Measurements from ENCODE around the gene GLE1.

The GLE1 gene

DNA sequence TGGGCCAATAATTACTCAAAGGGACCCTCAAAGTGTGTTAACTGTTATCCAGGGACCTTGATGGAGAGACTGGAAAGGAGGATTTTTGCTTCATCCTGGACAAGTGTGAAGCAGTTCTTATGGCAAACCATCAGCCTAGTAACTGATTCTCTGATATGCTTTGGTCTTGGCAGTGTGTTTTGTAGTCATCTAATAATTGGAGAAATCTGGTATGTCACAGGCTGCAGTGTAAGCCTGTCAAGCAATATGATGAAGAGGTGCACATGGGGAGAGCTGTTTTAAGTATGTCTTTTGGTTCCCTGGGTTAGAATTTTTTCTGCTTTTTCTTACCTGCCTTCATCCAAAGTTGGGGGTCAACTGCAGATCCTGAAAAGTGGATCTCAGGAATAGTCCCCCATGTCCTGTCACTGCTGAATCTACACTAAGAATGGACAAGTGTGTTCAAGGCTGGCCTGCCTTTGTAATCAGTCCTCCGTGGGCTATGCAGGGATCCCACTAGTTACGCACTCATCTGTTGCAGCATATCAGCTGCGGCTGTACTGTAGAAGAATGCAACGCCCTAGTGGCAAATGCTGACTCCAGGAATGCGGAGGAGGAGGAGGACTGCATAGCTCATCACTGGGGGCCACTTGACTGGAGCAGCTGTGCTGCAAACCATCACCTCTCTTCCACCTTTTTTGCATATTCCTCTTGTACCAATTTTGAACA lies 49.8 kb downstream of the GLE1 start (continued):
- TF ChIP-seq, protein P1, sequence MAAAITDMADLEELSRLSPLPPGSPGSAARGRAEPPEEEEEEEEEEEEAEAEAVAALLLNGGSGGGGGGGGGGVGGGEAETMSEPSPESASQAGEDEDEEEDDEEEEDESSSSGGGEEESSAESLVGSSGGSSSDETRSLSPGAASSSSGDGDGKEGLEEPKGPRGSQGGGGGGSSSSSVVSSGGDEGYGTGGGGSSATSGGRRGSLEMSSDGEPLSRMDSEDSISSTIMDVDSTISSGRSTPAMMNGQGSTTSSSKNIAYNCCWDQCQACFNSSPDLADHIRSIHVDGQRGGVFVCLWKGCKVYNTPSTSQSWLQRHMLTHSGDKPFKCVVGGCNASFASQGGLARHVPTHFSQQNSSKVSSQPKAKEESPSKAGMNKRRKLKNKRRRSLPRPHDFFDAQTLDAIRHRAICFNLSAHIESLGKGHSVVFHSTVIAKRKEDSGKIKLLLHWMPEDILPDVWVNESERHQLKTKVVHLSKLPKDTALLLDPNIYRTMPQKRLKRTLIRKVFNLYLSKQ (tag by site-specific recombination; IDR thresholded peaks at IDR 0.05; ENCODE audit: borderline replicate concordance), result no peak
- no peak for TF ChIP-seq ZNF214 (tag by site-specific recombination; IDR thresholded peaks at IDR 0.05; ENCODE audit: borderline replicate concordance)
- TF ChIP-seq ZBTB6 (tag by site-specific recombination; IDR thresholded peaks at IDR 0.05), result no peak
- peak; percentile 58; the same call in 1 of the 2 replicates for TF ChIP-seq ZNF10 (tag by site-specific recombination; IDR thresholded peaks at IDR 0.05)
- TF ChIP-seq, protein P2, sequence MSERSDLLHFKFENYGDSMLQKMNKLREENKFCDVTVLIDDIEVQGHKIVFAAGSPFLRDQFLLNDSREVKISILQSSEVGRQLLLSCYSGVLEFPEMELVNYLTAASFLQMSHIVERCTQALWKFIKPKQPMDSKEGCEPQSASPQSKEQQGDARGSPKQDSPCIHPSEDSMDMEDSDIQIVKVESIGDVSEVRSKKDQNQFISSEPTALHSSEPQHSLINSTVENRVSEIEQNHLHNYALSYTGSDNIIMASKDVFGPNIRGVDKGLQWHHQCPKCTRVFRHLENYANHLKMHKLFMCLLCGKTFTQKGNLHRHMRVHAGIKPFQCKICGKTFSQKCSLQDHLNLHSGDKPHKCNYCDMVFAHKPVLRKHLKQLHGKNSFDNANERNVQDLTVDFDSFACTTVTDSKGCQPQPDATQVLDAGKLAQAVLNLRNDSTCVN (tag by site-specific recombination; optimal IDR thresholded peaks at IDR 0.05), result no peak
- TF ChIP-seq ZBTB20 (tag by site-specific recombination; IDR thresholded peaks at IDR 0.05), result no peak
- TF ChIP-seq ZNF146 (tag by site-specific recombination; IDR thresholded peaks at IDR 0.05), result no peak
- no peak for TF ChIP-seq ZNF501 (tag by site-specific recombination; IDR thresholded peaks at IDR 0.05)
- peak; percentile 72 for TF ChIP-seq FEZF1 (tag by site-specific recombination; IDR thresholded peaks at IDR 0.05)
- no peak for TF ChIP-seq PRDM2 (tag by site-specific recombination; IDR thresholded peaks at IDR 0.05; ENCODE audit: borderline replicate concordance)
- no peak for TF ChIP-seq ZNF175 (tag by site-specific recombination; IDR thresholded peaks at IDR 0.05)
- TF ChIP-seq, protein P3, sequence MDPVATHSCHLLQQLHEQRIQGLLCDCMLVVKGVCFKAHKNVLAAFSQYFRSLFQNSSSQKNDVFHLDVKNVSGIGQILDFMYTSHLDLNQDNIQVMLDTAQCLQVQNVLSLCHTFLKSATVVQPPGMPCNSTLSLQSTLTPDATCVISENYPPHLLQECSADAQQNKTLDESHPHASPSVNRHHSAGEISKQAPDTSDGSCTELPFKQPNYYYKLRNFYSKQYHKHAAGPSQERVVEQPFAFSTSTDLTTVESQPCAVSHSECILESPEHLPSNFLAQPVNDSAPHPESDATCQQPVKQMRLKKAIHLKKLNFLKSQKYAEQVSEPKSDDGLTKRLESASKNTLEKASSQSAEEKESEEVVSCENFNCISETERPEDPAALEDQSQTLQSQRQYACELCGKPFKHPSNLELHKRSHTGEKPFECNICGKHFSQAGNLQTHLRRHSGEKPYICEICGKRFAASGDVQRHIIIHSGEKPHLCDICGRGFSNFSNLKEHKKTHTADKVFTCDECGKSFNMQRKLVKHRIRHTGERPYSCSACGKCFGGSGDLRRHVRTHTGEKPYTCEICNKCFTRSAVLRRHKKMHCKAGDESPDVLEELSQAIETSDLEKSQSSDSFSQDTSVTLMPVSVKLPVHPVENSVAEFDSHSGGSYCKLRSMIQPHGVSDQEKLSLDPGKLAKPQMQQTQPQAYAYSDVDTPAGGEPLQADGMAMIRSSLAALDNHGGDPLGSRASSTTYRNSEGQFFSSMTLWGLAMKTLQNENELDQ (tag by site-specific recombination; IDR thresholded peaks at IDR 0.05; ENCODE audit: low read depth), result no peak
- no peak for TF ChIP-seq ZNF112 (tag by site-specific recombination; IDR thresholded peaks at IDR 0.05)
- TF ChIP-seq, protein P4, sequence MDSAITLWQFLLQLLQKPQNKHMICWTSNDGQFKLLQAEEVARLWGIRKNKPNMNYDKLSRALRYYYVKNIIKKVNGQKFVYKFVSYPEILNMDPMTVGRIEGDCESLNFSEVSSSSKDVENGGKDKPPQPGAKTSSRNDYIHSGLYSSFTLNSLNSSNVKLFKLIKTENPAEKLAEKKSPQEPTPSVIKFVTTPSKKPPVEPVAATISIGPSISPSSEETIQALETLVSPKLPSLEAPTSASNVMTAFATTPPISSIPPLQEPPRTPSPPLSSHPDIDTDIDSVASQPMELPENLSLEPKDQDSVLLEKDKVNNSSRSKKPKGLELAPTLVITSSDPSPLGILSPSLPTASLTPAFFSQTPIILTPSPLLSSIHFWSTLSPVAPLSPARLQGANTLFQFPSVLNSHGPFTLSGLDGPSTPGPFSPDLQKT (IDR thresholded peaks at IDR 0.05; ENCODE audit: borderline replicate concordance, low read depth, low read length), result no peak

All from HEK293 (cell line).